HL-60 (cell line): ENCODE data around the gene KHDC1.

Experiments used
- POLR2AphosphoS5 ChIP-seq: IDR thresholded peaks from 2 replicates; pipeline ENCODE4 v1.6.1; 2012; ENCODE audit warnings: low read depth
- TF ChIP-seq, protein P1 (sequence below): IDR thresholded peaks from one replicate; pipeline ENCODE4 v1.5.1; 2011; ENCODE audit warnings: low read length, control low read depth, inconsistent platforms; ENCODE audit not compliant: insufficient read depth

DNA sequence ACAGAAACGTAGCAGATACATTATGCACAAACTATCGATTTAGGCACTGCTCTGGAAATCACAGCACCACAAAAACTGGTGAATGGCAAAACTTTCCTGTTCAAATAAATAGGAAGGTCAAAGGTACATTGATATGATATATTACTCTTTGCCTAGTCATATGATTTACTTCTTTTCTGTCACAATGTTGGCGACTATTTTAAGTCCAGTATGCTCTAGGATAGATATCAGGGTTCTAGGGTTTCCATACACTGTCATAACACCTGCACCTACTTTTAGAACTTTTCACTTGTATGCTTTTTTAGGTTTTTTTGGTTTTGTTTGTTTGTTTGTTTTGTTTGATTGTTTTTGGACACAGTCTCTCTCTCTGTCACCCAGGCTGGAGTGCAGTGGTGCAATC, 62.7 kb downstream of the KHDC1 start:
- TF ChIP-seq, protein P1, sequence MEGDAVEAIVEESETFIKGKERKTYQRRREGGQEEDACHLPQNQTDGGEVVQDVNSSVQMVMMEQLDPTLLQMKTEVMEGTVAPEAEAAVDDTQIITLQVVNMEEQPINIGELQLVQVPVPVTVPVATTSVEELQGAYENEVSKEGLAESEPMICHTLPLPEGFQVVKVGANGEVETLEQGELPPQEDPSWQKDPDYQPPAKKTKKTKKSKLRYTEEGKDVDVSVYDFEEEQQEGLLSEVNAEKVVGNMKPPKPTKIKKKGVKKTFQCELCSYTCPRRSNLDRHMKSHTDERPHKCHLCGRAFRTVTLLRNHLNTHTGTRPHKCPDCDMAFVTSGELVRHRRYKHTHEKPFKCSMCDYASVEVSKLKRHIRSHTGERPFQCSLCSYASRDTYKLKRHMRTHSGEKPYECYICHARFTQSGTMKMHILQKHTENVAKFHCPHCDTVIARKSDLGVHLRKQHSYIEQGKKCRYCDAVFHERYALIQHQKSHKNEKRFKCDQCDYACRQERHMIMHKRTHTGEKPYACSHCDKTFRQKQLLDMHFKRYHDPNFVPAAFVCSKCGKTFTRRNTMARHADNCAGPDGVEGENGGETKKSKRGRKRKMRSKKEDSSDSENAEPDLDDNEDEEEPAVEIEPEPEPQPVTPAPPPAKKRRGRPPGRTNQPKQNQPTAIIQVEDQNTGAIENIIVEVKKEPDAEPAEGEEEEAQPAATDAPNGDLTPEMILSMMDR = no peak
- TF ChIP-seq POLR2AphosphoS5 = no peak
